K562 (cell line): ENCODE measurements around the gene C17orf75. TPM values are rescaled to one million over a fixed set of nuclear protein-coding genes. Genes with fewer than 3 reads are reported as not detected.

Experiments
- ATAC-seq: fragments of 200-7000 bp; cut with Tn5 transposase; 3 replicates; pipeline ENCODE4 v1.9.1; 2020; ENCODE audit warnings: moderate library complexity
- BruUV-seq: library from RNA; stranded (reverse); fragments of 400-500 nt; replicated peaks from 2 replicates; lab custom pipeline; 2021; lab: Mats Ljungman, UMichigan
- CTCF ChIA-PET: fragments of 300-600 bp; formaldehyde crosslinking; extraction: SDS; loops from one replicate; lab custom pipeline; 2021; ENCODE audit warnings: low intra/inter-chr PET ratio; lab: Yijun Ruan, JAX
- POLR2A ChIA-PET: fragments of 300-600, 350-650 bp; sonication (Branson Sonifier 250); formaldehyde crosslinking; extraction: SDS; loops from one replicate; lab custom pipeline; 2021; ENCODE audit warnings: antibody characterized with exemption, inconsistent platforms; lab: Yijun Ruan, JAX
- DNase-seq, 4 experiments: peaks; one replicate each; pipeline versions ENCODE4 v3.0.0 to v3.0.0-alpha.2; 2011 to 2018; ENCODE audit warnings: low spot score in 3 of 4, mixed read lengths in 3 of 4; ENCODE audit errors: extremely low read depth in 1 of 4
- FAIRE-seq: peaks from 2 replicates; lab custom pipeline; 2011; peaks lifted over from hg19 to GRCh38; lab: Jason Lieb, UNC
- H2AFZ ChIP-seq: 2 replicates; pipeline ENCODE4 v1.6.0; 2011; ENCODE audit warnings: low read depth, low read length, control low read depth, inconsistent platforms
- H3K27ac ChIP-seq: fragments of 200-600 bp; 3 replicates; pipeline ENCODE4 v1.8.0; 2011; ENCODE audit warnings: low read depth, mild to moderate bottlenecking, control low read depth, inconsistent platforms, low read length, moderate library complexity, mixed read lengths; ENCODE audit errors: extremely low read depth
- H3K27me3 ChIP-seq, 2 experiments: fragments of 300-600 bp in 1 of 2; 2 replicates in 1 of 2; 3 replicates in 1 of 2; pipeline versions ENCODE4 v1.6.0 to v1.8.0; 2011; ENCODE audit warnings: inconsistent platforms in 2 of 2, low read length in 2 of 2, mild to moderate bottlenecking in 1 of 2, mixed read lengths in 1 of 2, moderate library complexity in 1 of 2; ENCODE audit not compliant: control insufficient read depth in 2 of 2, insufficient read depth in 2 of 2
- H3K36me3 ChIP-seq: fragments of 300-600 bp; 3 replicates; pipeline ENCODE4 v1.8.0; 2011; ENCODE audit warnings: mild to moderate bottlenecking, low read length, inconsistent platforms; ENCODE audit not compliant: control insufficient read depth, insufficient read depth
- H3K4me1 ChIP-seq, 2 experiments: fragments of 200-600 bp in 1 of 2; replicated peaks in 1 of 2; 2 replicates in 1 of 2; 3 replicates in 1 of 2; pipeline versions ENCODE4 v1.5.1 to v1.8.0; 2011; ENCODE audit warnings: inconsistent platforms in 2 of 2, low read length in 2 of 2, mild to moderate bottlenecking in 1 of 2, mixed read lengths in 1 of 2, moderate library complexity in 1 of 2; ENCODE audit not compliant: control insufficient read depth in 2 of 2, insufficient read depth in 2 of 2
- H3K4me2 ChIP-seq: 2 replicates; pipeline ENCODE4 v1.6.1; 2011; ENCODE audit warnings: low read length, control low read depth, inconsistent platforms, mixed read lengths; ENCODE audit not compliant: insufficient read depth
- H3K4me3 ChIP-seq: fragments of 200-600 bp; sonication (generic), shearing (Covaris generic); 2 replicates; pipeline ENCODE4 v1.5.1; 2016; ENCODE audit warnings: control low read depth, inconsistent platforms
- H3K79me2 ChIP-seq: fragments of 200-600 bp; 3 replicates; pipeline ENCODE4 v1.8.0; 2011; ENCODE audit warnings: low read length, inconsistent platforms; ENCODE audit not compliant: control insufficient read depth, insufficient read depth
- H3K9ac ChIP-seq, 2 experiments: 2 replicates each; pipeline versions ENCODE4 v1.6.0 to v1.6.1; 2011; ENCODE audit warnings: low read depth in 2 of 2, low read length in 2 of 2, control low read depth in 1 of 2, inconsistent platforms in 1 of 2, mild to moderate bottlenecking in 1 of 2, mixed read lengths in 1 of 2; ENCODE audit not compliant: insufficient read depth in 1 of 2
- H3K9me1 ChIP-seq: one replicate; pipeline ENCODE4 v1.6.0; 2011; ENCODE audit warnings: inconsistent platforms, mild to moderate bottlenecking, low read length, moderate library complexity; ENCODE audit not compliant: control insufficient read depth, insufficient read depth
- H3K9me3 ChIP-seq: replicated peaks from 2 replicates; pipeline ENCODE4 v1.5.1; 2011; ENCODE audit warnings: low read depth, low read length, inconsistent platforms; ENCODE audit not compliant: control insufficient read depth, insufficient read depth
- H4K20me1 ChIP-seq: replicated peaks from 2 replicates; pipeline ENCODE4 v1.6.1; 2011; ENCODE audit warnings: low read length, inconsistent platforms, mixed read lengths; ENCODE audit not compliant: control insufficient read depth, insufficient read depth
- FOXA1 ChIP-seq: fragments of 450-650 bp; IDR thresholded peaks from 2 replicates; pipeline ENCODE4 v1.6.1; 2016; ENCODE audit warnings: mild to moderate bottlenecking, borderline replicate concordance
- ZNF76 ChIP-seq: fragments of 250-450 bp; sonication (Bioruptor Pico); IDR thresholded peaks from 2 replicates; pipeline ENCODE4 v1.4.0; 2020; ENCODE audit warnings: mild to moderate bottlenecking, moderate library complexity, borderline replicate concordance
- WGBS: fragments of 100-300 bp; shearing (Covaris generic); methylation state at CpG from one replicate; pipeline ENCODE4 v1.1.6; 2016; ENCODE audit warnings: low coverage, mixed read lengths; ENCODE audit not compliant: insufficient coverage; ENCODE audit errors: missing lambda C conversion rate; 5-methylcytosine and 5-hydroxymethylcytosine counted together
- in situ Hi-C: fragments of 300-500 bp; cut with MboI; formaldehyde crosslinking; loops from 4 replicates; pipeline ENCODE4 v1.15.0; 2018; ENCODE audit warnings: inconsistent platforms, mixed read lengths
- intact Hi-C: fragments of 100-400 bp; cut with micrococcal nuclease; formaldehyde crosslinking; loops from 2 replicates; pipeline ENCODE4 v1.14.2; 2022
- polyA plus RNA-seq, 8 experiments: library from polyadenylated mRNA; depleted of rRNA in 4 of 8; stranded (reverse) in 5 of 8; unstranded in 3 of 8; fragments of >200 nt; fragmentation: Nextera tagmentation in 2 of 8; fragmentation: Illumina TruSeq in 1 of 8; extraction: Ambion mirVana in 2 of 8; extraction: Trizol in 1 of 8; gene quantifications; 2 replicates each; pipeline versions ENCODE4 v1.2.1 to v1.2.3, GENCODE V29; 2011 to 2014; ENCODE audit warnings: inconsistent platforms in 1 of 8, missing spikeins in 1 of 8
- total RNA-seq, 7 experiments: library from RNA; depleted of rRNA in 6 of 7; stranded (reverse); fragments of >200 nt in 6 of 7; fragmentation: Illumina TruSeq in 2 of 7; extraction: Trizol in 2 of 7; gene quantifications; 2 replicates each; pipeline versions ENCODE4 v1.2.1 to v1.2.3, GENCODE V29; 2011 to 2021; ENCODE audit warnings: low replicate concordance in 1 of 7
- TF ChIP-seq, protein P1 (sequence below): sonication (generic); formaldehyde crosslinking; IDR thresholded peaks from 2 replicates; pipeline ENCODE4 v1.8.1; 2022; ENCODE audit warnings: missing genetic modification reagents
- TF ChIP-seq, protein P2 (sequence below), 2 experiments: IDR thresholded peaks in 1 of 2; conservative IDR thresholded peaks in 1 of 2; 2 replicates each; pipeline ENCODE4 v1.6.1; 2016; ENCODE audit warnings: low read depth in 2 of 2, mild to moderate bottlenecking in 1 of 2, missing compliant biosample characterization in 1 of 2, missing genetic modification characterization in 1 of 2, moderate library complexity in 1 of 2
- TF ChIP-seq, protein P3 (sequence below): fragments of 200-800 bp; sonication (Bioruptor generic); IDR thresholded peaks from 2 replicates; pipeline ENCODE4 v1.6.1; 2016; ENCODE audit warnings: missing genetic modification characterization, missing compliant biosample characterization

Gene C17orf75
- total and polyA plus RNA-seq, 9 of the 15 experiments (the other 6 are each of a cell fraction or from before 2014, with no cell fraction given) = 15.5 to 55.7 (median 18.5) TPM

DNA sequence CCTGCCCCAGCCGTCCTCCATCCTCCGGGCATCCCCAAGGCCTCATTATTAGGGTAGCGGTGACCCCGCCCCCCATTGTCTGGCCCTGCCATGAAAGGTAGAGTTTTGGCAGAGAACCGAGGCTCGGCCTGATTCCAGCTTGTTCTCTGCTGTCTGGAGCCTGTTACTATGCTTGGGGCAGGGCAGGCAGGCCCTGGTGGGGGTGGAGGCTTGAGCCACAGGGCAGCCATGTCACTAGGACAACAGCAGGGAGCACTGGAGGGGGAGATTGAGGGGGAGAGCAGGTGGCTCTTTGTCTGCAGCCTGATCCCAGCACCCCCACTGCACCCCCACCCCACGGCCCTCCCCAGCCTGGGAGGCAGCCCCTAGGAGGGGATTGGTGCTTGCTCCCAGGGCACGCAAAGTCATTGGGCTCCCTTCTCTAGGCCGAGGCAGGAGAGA lies 60.9 kb downstream of the C17orf75 start:
- Histone ChIP-seq H3K4me2 (no peak overlapping the region), H3K27ac (no peak overlapping the region), H3K9me1 (no peaks in the 10 kb centered on the region), H3K4me3 (no peak overlapping the region), H3K9me3 (no peaks in the 10 kb centered on the region), H3K27me3 (no peaks in the 10 kb centered on the region), H4K20me1 (no peaks in the 10 kb centered on the region), H3K79me2 (no peaks in the 10 kb centered on the region), H3K4me1 (peaks cover 33 to 52% of the 10 kb centered on the region in 2 experiments), H2AFZ (no peak overlapping the region), H3K9ac (no peak overlapping the region; a peak in 1 of 4 replicates), H3K36me3 (no peaks in the 10 kb centered on the region)
- FAIRE-seq = no peak
- BruUV-seq = no TSS peak
- intact Hi-C loops = no loop called here
- no peak for TF ChIP-seq ZNF76 (CRISPR knock-in tag)
- TF ChIP-seq, protein P1, sequence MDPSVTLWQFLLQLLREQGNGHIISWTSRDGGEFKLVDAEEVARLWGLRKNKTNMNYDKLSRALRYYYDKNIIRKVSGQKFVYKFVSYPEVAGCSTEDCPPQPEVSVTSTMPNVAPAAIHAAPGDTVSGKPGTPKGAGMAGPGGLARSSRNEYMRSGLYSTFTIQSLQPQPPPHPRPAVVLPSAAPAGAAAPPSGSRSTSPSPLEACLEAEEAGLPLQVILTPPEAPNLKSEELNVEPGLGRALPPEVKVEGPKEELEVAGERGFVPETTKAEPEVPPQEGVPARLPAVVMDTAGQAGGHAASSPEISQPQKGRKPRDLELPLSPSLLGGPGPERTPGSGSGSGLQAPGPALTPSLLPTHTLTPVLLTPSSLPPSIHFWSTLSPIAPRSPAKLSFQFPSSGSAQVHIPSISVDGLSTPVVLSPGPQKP = no peak
- TF ChIP-seq, protein P2, sequence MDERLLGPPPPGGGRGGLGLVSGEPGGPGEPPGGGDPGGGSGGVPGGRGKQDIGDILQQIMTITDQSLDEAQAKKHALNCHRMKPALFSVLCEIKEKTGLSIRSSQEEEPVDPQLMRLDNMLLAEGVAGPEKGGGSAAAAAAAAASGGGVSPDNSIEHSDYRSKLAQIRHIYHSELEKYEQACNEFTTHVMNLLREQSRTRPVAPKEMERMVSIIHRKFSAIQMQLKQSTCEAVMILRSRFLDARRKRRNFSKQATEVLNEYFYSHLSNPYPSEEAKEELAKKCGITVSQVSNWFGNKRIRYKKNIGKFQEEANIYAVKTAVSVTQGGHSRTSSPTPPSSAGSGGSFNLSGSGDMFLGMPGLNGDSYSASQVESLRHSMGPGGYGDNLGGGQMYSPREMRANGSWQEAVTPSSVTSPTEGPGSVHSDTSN (CRISPR knock-in tag; IDR thresholded peaks at IDR 0.05; ENCODE audit: low read depth) = no peak
- TF ChIP-seq, protein P2 (tag; conservative IDR thresholded peaks at IDR 0.05; ENCODE audit: low read depth) = no peak
- TF ChIP-seq, protein P3, sequence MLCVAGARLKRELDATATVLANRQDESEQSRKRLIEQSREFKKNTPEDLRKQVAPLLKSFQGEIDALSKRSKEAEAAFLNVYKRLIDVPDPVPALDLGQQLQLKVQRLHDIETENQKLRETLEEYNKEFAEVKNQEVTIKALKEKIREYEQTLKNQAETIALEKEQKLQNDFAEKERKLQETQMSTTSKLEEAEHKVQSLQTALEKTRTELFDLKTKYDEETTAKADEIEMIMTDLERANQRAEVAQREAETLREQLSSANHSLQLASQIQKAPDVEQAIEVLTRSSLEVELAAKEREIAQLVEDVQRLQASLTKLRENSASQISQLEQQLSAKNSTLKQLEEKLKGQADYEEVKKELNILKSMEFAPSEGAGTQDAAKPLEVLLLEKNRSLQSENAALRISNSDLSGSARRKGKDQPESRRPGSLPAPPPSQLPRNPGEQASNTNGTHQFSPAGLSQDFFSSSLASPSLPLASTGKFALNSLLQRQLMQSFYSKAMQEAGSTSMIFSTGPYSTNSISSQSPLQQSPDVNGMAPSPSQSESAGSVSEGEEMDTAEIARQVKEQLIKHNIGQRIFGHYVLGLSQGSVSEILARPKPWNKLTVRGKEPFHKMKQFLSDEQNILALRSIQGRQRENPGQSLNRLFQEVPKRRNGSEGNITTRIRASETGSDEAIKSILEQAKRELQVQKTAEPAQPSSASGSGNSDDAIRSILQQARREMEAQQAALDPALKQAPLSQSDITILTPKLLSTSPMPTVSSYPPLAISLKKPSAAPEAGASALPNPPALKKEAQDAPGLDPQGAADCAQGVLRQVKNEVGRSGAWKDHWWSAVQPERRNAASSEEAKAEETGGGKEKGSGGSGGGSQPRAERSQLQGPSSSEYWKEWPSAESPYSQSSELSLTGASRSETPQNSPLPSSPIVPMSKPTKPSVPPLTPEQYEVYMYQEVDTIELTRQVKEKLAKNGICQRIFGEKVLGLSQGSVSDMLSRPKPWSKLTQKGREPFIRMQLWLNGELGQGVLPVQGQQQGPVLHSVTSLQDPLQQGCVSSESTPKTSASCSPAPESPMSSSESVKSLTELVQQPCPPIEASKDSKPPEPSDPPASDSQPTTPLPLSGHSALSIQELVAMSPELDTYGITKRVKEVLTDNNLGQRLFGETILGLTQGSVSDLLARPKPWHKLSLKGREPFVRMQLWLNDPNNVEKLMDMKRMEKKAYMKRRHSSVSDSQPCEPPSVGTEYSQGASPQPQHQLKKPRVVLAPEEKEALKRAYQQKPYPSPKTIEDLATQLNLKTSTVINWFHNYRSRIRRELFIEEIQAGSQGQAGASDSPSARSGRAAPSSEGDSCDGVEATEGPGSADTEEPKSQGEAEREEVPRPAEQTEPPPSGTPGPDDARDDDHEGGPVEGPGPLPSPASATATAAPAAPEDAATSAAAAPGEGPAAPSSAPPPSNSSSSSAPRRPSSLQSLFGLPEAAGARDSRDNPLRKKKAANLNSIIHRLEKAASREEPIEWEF (CRISPR knock-in tag) = no peak
- no peak for TF ChIP-seq FOXA1
- no peak for DNase-seq
- no peak for ATAC-seq
- 62% methylated on average over 9 of the region's 9 CpGs for WGBS
- POLR2A ChIA-PET = interaction anchor here (0.9 kb wide), 1 partner anchor 28 kb away, joined by 3 read pairs; no protein-coding TSS in a partner anchor
- CTCF ChIA-PET = no interaction called here
- in situ Hi-C loops = no loop called here
